ENCODE results near the gene LHFPL3.

Gene LHFPL3

GRCh38 chr7:104509874-104510273 lies 181.5 kb downstream of the LHFPL3 start:
- Histone ChIP-seq H2AFZ (ENCODE audit: low read depth, low read length) (no peak overlapping the region), H3K4me1 (ENCODE audit: insufficient read depth, low read length) (no peaks in the 10 kb centered on the region), H3K4me3 (ENCODE audit: low read depth in 1 of 2, low read length in 2 of 2) (no peak overlapping the region), H3K79me2 (ENCODE audit: insufficient read depth, low read length) (no peaks in the 10 kb centered on the region), H3K27ac (ENCODE audit: low read length) (no peak overlapping the region), H3K9ac (ENCODE audit: low read depth, low read length) (no peak overlapping the region), H3K36me3 (ENCODE audit: insufficient read depth, low read length) (no peaks in the 10 kb centered on the region), H3K27me3 (ENCODE audit: insufficient read depth, low read length, poor library complexity) (no peaks in the 10 kb centered on the region), H3K4me2 (ENCODE audit: insufficient read depth, low read length) (no peak overlapping the region), H4K20me1 (ENCODE audit: insufficient read depth, low read length) (no peaks in the 10 kb centered on the region), H3K9me3 (ENCODE audit: insufficient read depth, low read length, severe bottlenecking) (no peaks in the 10 kb centered on the region)
- DNase-seq (no peak), ATAC-seq (ENCODE audit: insufficient read depth, low read depth) (no peak)
- TF ChIP-seq EZH2 (IDR thresholded peaks at IDR 0.05; ENCODE audit: borderline replicate concordance, low read depth, low read length, severe bottlenecking), result no peak
- TF ChIP-seq, protein P1, sequence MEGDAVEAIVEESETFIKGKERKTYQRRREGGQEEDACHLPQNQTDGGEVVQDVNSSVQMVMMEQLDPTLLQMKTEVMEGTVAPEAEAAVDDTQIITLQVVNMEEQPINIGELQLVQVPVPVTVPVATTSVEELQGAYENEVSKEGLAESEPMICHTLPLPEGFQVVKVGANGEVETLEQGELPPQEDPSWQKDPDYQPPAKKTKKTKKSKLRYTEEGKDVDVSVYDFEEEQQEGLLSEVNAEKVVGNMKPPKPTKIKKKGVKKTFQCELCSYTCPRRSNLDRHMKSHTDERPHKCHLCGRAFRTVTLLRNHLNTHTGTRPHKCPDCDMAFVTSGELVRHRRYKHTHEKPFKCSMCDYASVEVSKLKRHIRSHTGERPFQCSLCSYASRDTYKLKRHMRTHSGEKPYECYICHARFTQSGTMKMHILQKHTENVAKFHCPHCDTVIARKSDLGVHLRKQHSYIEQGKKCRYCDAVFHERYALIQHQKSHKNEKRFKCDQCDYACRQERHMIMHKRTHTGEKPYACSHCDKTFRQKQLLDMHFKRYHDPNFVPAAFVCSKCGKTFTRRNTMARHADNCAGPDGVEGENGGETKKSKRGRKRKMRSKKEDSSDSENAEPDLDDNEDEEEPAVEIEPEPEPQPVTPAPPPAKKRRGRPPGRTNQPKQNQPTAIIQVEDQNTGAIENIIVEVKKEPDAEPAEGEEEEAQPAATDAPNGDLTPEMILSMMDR (IDR thresholded peaks at IDR 0.05; ENCODE audit: borderline replicate concordance, extremely low read depth, low read length, poor library complexity, severe bottlenecking), result no peak

DNA sequence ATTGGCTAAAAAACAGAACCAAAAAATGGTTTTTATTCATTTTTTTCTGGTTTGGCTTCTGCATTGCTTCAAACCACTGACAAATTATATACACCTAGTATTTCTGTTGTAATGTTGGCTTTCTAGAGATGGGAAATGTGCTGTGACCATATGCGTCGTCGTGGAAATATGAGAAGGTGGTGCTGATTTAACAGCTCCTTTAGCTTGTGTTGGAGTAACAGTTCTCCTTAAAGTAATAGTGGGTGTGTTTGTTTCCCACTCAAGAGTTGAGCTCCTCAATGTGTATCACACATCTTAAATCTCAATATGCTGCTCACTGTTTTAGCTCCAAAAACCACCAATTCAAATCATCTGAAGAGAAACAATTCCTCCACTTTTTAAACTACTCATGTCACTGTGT lies 196.4 kb downstream of the LHFPL3 start:
- Histone ChIP-seq H3K27ac (ENCODE audit: low read length) (no peak overlapping the region), H3K9me3 (ENCODE audit: insufficient read depth, low read length, severe bottlenecking) (no peaks in the 10 kb centered on the region), H2AFZ (ENCODE audit: low read depth, low read length) (no peak overlapping the region), H3K79me2 (ENCODE audit: insufficient read depth, low read length) (no peaks in the 10 kb centered on the region), H3K4me1 (ENCODE audit: insufficient read depth, low read length) (no peaks in the 10 kb centered on the region), H3K4me2 (ENCODE audit: insufficient read depth, low read length) (no peak overlapping the region), H3K4me3 (ENCODE audit: low read depth in 1 of 2, low read length in 2 of 2) (no peak overlapping the region), H4K20me1 (ENCODE audit: insufficient read depth, low read length) (no peaks in the 10 kb centered on the region), H3K36me3 (ENCODE audit: insufficient read depth, low read length) (no peaks in the 10 kb centered on the region), H3K27me3 (ENCODE audit: insufficient read depth, low read length, poor library complexity) (no peaks in the 10 kb centered on the region), H3K9ac (ENCODE audit: low read depth, low read length) (no peak overlapping the region)
- ATAC-seq (ENCODE audit: insufficient read depth, low read depth), result no peak
- DNase-seq, result no peak
- no peak for TF ChIP-seq EZH2 (IDR thresholded peaks at IDR 0.05; ENCODE audit: borderline replicate concordance, low read depth, low read length, severe bottlenecking)
- TF ChIP-seq, protein P1 (IDR thresholded peaks at IDR 0.05; ENCODE audit: borderline replicate concordance, extremely low read depth, low read length, poor library complexity, severe bottlenecking), result no peak

- no peak overlapping the region for H3K27ac ChIP-seq (ENCODE audit: low read length)
- H3K4me1 ChIP-seq (ENCODE audit: insufficient read depth, low read length), result no peaks in the 10 kb centered on the region
- H3K4me3 ChIP-seq (ENCODE audit: low read depth in 1 of 2, low read length in 2 of 2), result no peak overlapping the region
- no peak overlapping the region for H2AFZ ChIP-seq (ENCODE audit: low read depth, low read length)
- DNase-seq (no peak), ATAC-seq (ENCODE audit: insufficient read depth, low read depth) (no peak)
- no peaks in the 10 kb centered on the region for H4K20me1 ChIP-seq (ENCODE audit: insufficient read depth, low read length)
- H3K9ac ChIP-seq (ENCODE audit: low read depth, low read length), result no peak overlapping the region
- no peaks in the 10 kb centered on the region for H3K27me3 ChIP-seq (ENCODE audit: insufficient read depth, low read length, poor library complexity)
- H3K79me2 ChIP-seq (ENCODE audit: insufficient read depth, low read length), result no peaks in the 10 kb centered on the region
- H3K36me3 ChIP-seq (ENCODE audit: insufficient read depth, low read length), result no peaks in the 10 kb centered on the region
- H3K9me3 ChIP-seq (ENCODE audit: insufficient read depth, low read length, severe bottlenecking), result no peaks in the 10 kb centered on the region
- no peak overlapping the region for H3K4me2 ChIP-seq (ENCODE audit: insufficient read depth, low read length)
- TF ChIP-seq, protein P1 (IDR thresholded peaks at IDR 0.05; ENCODE audit: borderline replicate concordance, extremely low read depth, low read length, poor library complexity, severe bottlenecking), result no peak
Measured at GRCh38 chr7:104528142-104528541, 199.7 kb downstream of the LHFPL3 start.

GRCh38 chr7:104529567-104529966 lies 201.2 kb downstream of the LHFPL3 start:
- Histone ChIP-seq H3K9ac (ENCODE audit: low read depth, low read length) (no peak overlapping the region), H3K36me3 (ENCODE audit: insufficient read depth, low read length) (no peaks in the 10 kb centered on the region), H3K27me3 (ENCODE audit: insufficient read depth, low read length, poor library complexity) (peaks cover 2% of the 10 kb centered on the region), H2AFZ (ENCODE audit: low read depth, low read length) (no peak overlapping the region), H4K20me1 (ENCODE audit: insufficient read depth, low read length) (no peaks in the 10 kb centered on the region), H3K4me2 (ENCODE audit: insufficient read depth, low read length) (no peak overlapping the region), H3K4me3 (ENCODE audit: low read depth in 1 of 2, low read length in 2 of 2) (no peak overlapping the region), H3K4me1 (ENCODE audit: insufficient read depth, low read length) (no peaks in the 10 kb centered on the region), H3K9me3 (ENCODE audit: insufficient read depth, low read length, severe bottlenecking) (no peaks in the 10 kb centered on the region), H3K27ac (ENCODE audit: low read length) (no peak overlapping the region), H3K79me2 (ENCODE audit: insufficient read depth, low read length) (no peaks in the 10 kb centered on the region)
- TF ChIP-seq, protein P1 (IDR thresholded peaks at IDR 0.05; ENCODE audit: borderline replicate concordance, extremely low read depth, low read length, poor library complexity, severe bottlenecking), result no peak
- no peak for TF ChIP-seq EZH2 (IDR thresholded peaks at IDR 0.05; ENCODE audit: borderline replicate concordance, low read depth, low read length, severe bottlenecking)
- ATAC-seq (ENCODE audit: insufficient read depth, low read depth) (no peak), DNase-seq (no peak)
